KOPT-K1 (cell line): ENCODE data around the gene RDM1.

Source experiments
- H3K27ac ChIP-seq: fragments of 200-600 bp; sonication (generic); 2 replicates; pipeline ENCODE4 v1.5.1; 2016; ENCODE audit warnings: antibody characterized with exemption, mild to moderate bottlenecking, low read depth, low read length; ENCODE audit not compliant: poor library complexity, severe bottlenecking
- H3K36me3 ChIP-seq: fragments of 200-600 bp; sonication (generic); 2 replicates; pipeline ENCODE4 v1.5.1; 2017; ENCODE audit warnings: antibody characterized with exemption, mild to moderate bottlenecking, low read length, moderate library complexity; ENCODE audit not compliant: insufficient read depth
- H3K9me3 ChIP-seq: fragments of 200-600 bp; sonication (generic); 2 replicates; pipeline ENCODE4 v1.5.1; 2017; ENCODE audit warnings: antibody characterized with exemption, low read length, mild to moderate bottlenecking; ENCODE audit not compliant: insufficient read depth, poor library complexity, severe bottlenecking

RDM1 gene

GRCh38 chr17:35930211-35931065 is at the start of gene RDM1:
Gene RDM1, minus strand, starts transcription at chr17:35930773. Its CDS starts 46 bp downstream, at chr17:35930727.
- Histone ChIP-seq H3K27ac (peak within 1 kb of the TSS; percentile 70), H3K9me3 (no peaks in the 10 kb centered on the region), H3K36me3 (0 out of 2 replicates have a peak, but pooled peaks cover 2% of the 10 kb centered on the region)

GRCh38 chr17:35978346-35978745 is 47.8 kb upstream of the RDM1 start:
- no peaks in the 10 kb centered on the region for H3K9me3 ChIP-seq
- no peaks in the 10 kb centered on the region for H3K36me3 ChIP-seq
- no peak overlapping the region for H3K27ac ChIP-seq

- Histone ChIP-seq H3K27ac (no peak overlapping the region), H3K36me3 (no peaks in the 10 kb centered on the region), H3K9me3 (no peaks in the 10 kb centered on the region)
Observed at GRCh38 chr17:35977509-35977908, 46.9 kb upstream of the RDM1 start.

GRCh38 chr17:35973333-35974260 is 43.0 kb upstream of the RDM1 start:
- no peak overlapping the region for H3K27ac ChIP-seq
- no peaks in the 10 kb centered on the region for H3K9me3 ChIP-seq
- no peaks in the 10 kb centered on the region for H3K36me3 ChIP-seq

GRCh38 chr17:35972945-35973332 is 42.4 kb upstream of the RDM1 start:
- Histone ChIP-seq H3K36me3 (no peaks in the 10 kb centered on the region), H3K9me3 (no peaks in the 10 kb centered on the region), H3K27ac (no peak overlapping the region)

- Histone ChIP-seq H3K36me3 (no peaks in the 10 kb centered on the region), H3K9me3 (no peaks in the 10 kb centered on the region), H3K27ac (no peak overlapping the region)
Observed at GRCh38 chr17:35972535-35972934, 42.0 kb upstream of the RDM1 start.

- H3K36me3 ChIP-seq: no peaks in the 10 kb centered on the region
- H3K27ac ChIP-seq: no peak overlapping the region
- H3K9me3 ChIP-seq: no peaks in the 10 kb centered on the region
Observed at GRCh38 chr17:35972066-35972465, 41.5 kb upstream of the RDM1 start.

GRCh38 chr17:35969558-35970380 is 39.2 kb upstream of the RDM1 start:
- Histone ChIP-seq H3K36me3 (no peaks in the 10 kb centered on the region), H3K9me3 (no peaks in the 10 kb centered on the region), H3K27ac (no peak overlapping the region)

- no peaks in the 10 kb centered on the region for H3K36me3 ChIP-seq
- H3K9me3 ChIP-seq: no peaks in the 10 kb centered on the region
- no peak overlapping the region for H3K27ac ChIP-seq
Observed at GRCh38 chr17:35968520-35969054, 38.0 kb upstream of the RDM1 start.

GRCh38 chr17:35965272-35965671 is 34.7 kb upstream of the RDM1 start:
- no peaks in the 10 kb centered on the region for H3K36me3 ChIP-seq
- no peak overlapping the region for H3K27ac ChIP-seq
- no peaks in the 10 kb centered on the region for H3K9me3 ChIP-seq

- no peaks in the 10 kb centered on the region for H3K36me3 ChIP-seq
- no peak overlapping the region for H3K27ac ChIP-seq
- no peaks in the 10 kb centered on the region for H3K9me3 ChIP-seq
Observed at GRCh38 chr17:35963663-35964062, 33.1 kb upstream of the RDM1 start.

- H3K9me3 ChIP-seq: no peaks in the 10 kb centered on the region
- H3K27ac ChIP-seq: no peak overlapping the region
- no peaks in the 10 kb centered on the region for H3K36me3 ChIP-seq
Observed at GRCh38 chr17:35953720-35954119, 23.1 kb upstream of the RDM1 start.

- Histone ChIP-seq H3K27ac (no peak overlapping the region), H3K36me3 (no peaks in the 10 kb centered on the region), H3K9me3 (peaks cover 4% of the 10 kb centered on the region)
Observed at GRCh38 chr17:35949401-35949800, 18.8 kb upstream of the RDM1 start.

GRCh38 chr17:35948092-35948491 is 17.5 kb upstream of the RDM1 start:
- Histone ChIP-seq H3K36me3 (no peaks in the 10 kb centered on the region), H3K9me3 (peaks cover 8% of the 10 kb centered on the region), H3K27ac (no peak overlapping the region)
